ES-I3 (cell line): Measurements from ENCODE around the gene JAZF1.

ENCODE experiments used
- H3K36me3 ChIP-seq: 2 replicates; pipeline ENCODE4 v1.6.1; 2013; ENCODE audit warnings: mild to moderate bottlenecking, low read length, control low read depth, moderate library complexity; ENCODE audit not compliant: insufficient read depth
- H3K4me1 ChIP-seq: 2 replicates; pipeline ENCODE4 v1.6.1; 2013; ENCODE audit warnings: mild to moderate bottlenecking, control low read depth, low read length; ENCODE audit not compliant: insufficient read depth
- H3K9ac ChIP-seq: 2 replicates; pipeline ENCODE4 v1.6.1; 2013; ENCODE audit warnings: low read depth, mild to moderate bottlenecking, low read length, moderate library complexity
- H3K9me3 ChIP-seq: 2 replicates; pipeline ENCODE4 v1.6.1; 2013; ENCODE audit warnings: mild to moderate bottlenecking, low read length, moderate library complexity; ENCODE audit not compliant: control insufficient read depth, insufficient read depth

Gene JAZF1

DNA sequence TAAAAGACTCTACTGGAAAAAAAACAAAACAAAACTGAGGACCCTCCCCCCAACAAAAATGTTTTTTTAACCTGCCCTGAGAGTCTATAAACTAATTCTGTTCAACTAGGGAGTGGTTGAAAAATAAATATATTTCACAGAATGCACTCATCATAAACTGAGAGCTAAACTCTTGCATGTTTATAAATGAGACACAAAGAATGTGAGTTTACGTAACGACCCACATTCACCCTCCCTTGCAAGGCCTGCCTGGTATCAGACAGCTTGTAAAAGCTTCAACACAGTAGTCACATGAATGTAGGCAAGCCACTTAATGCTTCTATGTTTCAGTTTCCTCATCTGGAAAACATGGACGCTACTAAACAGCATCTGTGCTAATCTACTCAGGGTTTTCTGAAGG lies 50.3 kb downstream of the JAZF1 start:
- no peaks in the 10 kb centered on the region for H3K36me3 ChIP-seq
- H3K9me3 ChIP-seq, result no peaks in the 10 kb centered on the region
- H3K9ac ChIP-seq, result no peak overlapping the region
- peaks cover 21% of the 10 kb centered on the region for H3K4me1 ChIP-seq

DNA sequence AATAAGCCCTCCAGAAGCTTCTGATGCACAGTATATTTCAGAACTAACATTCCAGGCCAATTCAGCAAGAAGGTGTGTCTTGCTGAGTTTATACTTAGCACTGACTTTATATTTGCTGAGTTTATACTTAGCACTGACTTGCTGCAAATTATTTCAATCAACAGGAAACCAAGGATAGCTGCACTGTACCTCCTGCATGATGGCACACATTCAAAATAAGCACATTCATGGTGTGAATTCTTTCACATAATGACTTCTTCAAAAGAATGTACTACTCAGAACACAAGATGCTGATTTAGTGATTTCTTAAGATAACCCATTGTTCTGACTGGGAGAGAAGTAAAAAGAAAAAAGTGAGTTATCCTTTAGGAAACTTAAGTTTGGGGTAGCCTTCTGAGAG lies 52.0 kb downstream of the JAZF1 start:
- H3K4me1 ChIP-seq, result peaks cover 30% of the 10 kb centered on the region
- H3K9me3 ChIP-seq, result no peaks in the 10 kb centered on the region
- H3K9ac ChIP-seq, result no peak overlapping the region
- H3K36me3 ChIP-seq, result no peaks in the 10 kb centered on the region

DNA sequence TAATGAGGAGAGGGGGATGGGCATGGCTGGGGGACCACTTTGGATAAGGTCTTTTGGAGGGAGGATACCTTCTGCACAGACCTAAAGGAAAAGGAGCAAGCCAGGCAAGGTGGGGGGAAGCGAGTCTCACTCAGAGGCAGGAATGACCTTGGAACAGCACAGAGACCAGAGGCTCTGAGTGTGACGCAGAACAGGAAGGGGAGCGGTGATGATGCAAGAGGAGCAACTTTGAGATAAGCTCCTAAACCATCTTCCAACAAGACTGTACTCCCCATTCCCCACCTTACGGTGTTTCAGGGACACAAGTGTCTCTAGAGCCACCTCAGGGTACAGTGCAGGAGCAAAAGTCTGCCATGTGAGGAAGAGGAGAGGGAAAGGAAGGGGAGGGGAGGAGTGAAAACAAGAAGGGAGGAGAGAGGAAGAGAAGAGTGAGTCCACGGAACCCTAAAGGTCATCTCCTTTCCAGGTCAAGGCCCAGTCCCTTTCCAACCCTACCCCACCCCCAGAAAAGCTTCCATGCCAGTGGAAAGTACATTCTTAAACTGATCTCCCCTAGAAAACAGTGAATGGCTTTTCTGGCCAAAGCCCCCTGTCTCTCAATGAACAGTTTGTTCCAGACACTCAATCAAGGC lies 54.1 kb downstream of the JAZF1 start:
- no peaks in the 10 kb centered on the region for H3K9me3 ChIP-seq
- H3K9ac ChIP-seq, result no peak overlapping the region
- no peaks in the 10 kb centered on the region for H3K36me3 ChIP-seq
- H3K4me1 ChIP-seq, result peaks cover 24% of the 10 kb centered on the region

DNA sequence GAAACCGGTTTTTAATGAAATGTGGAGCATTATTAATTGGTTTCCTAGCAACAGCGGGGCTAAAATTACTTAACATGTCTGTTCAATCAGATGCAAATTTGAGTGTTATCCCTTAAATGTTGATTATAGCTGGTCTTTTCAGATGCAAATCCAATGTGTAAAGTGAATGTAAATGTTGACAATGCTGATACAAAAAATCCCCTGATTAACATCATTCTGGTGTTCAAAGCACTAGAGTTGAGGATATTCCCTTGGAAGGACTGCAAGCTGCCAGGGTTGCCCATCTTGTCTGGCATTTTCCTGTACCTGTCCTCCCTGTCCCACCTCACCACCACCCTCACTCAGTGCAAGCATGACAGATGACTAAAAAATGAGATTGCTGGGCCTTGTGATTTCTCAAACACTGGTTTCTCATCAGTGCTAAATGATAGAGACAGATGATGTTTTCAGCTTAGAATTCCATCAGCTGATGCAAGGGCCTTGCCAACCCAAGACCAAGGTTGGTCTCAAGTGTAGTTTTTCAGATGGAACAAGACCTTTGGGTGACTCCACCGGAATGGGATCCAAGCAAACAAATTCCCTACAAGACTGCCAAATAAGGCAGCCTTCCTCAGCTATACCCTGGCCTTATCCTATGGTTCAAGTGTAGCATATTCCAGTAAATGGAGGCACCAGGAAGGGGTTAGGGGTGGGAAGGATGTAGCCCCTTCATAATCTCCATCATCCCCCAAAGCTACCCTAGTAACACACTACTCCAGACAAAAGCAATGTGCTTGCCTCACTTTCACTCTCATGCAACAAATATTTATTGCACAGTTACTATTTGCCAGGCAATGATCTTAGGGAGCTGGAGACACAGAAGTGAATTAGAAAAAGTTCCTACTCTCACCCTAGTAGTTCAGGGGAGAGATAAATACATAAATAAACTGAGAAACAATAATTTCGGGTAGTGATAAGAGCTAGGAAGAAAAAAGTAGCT lies 54.9 kb downstream of the JAZF1 start:
- H3K4me1 ChIP-seq, result peaks cover 24% of the 10 kb centered on the region
- H3K36me3 ChIP-seq, result no peaks in the 10 kb centered on the region
- no peaks in the 10 kb centered on the region for H3K9me3 ChIP-seq
- no peak overlapping the region for H3K9ac ChIP-seq

DNA sequence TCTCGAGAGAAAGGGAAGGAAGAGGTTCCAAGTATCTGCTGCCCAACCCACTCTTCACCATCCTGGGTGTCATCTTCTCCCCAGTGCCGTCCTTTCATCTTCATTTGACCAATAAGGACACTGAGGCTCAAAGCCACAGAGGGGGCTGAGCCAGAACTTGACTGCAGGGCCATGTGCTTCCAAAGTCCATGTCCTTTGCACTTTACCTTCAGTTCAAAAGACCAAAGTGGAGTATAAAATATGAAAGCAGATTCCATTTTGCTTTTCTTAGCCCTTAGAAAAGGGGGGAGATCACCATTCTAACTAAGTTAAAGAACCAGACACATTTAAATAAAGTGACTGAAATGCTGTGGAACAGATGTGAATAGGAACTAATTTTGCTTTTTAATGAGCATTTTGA lies 56.2 kb downstream of the JAZF1 start:
- Histone ChIP-seq H3K9ac (no peak overlapping the region), H3K4me1 (peaks cover 24% of the 10 kb centered on the region), H3K36me3 (no peaks in the 10 kb centered on the region), H3K9me3 (no peaks in the 10 kb centered on the region)

DNA sequence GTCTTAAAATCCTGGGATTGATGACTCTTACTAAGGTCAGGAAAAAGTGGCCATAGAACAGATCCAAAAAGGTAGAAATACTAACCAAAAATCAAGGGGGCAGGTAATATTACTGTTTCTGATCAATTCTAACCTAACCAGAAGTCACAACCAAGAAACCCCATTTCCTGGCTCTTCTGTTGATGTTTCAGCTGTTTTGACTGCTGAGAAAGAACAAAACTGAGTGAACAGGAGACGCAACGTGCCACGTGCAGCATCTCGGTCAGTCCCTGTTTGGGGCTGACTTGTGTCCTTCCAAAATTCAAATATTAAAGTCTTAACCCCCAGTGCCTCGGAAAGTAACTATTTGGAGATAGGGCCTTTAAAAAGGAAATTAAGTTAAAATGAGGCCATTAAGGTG lies 56.8 kb downstream of the JAZF1 start:
- H3K4me1 ChIP-seq, result peaks cover 24% of the 10 kb centered on the region
- H3K9ac ChIP-seq, result no peak overlapping the region
- no peaks in the 10 kb centered on the region for H3K9me3 ChIP-seq
- H3K36me3 ChIP-seq, result no peaks in the 10 kb centered on the region

DNA sequence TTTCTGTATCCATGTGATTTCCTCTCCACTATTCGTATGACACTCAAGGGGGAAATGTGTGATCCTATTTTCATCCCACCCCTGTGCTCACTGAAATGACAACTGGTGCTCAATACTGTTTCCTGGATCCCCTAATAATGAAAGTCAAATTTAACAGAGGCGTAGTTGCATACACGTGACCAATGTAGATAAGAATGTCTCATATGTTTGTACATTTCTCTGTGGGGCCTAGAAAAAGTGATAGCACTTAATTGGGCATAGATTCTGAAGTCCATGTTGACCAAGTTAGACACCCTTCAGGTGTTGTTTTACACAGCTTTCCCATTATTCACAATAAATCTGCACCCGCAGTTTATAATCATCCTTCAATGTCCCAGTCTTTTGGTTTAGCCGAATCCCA lies 59.1 kb downstream of the JAZF1 start:
- no peaks in the 10 kb centered on the region for H3K9me3 ChIP-seq
- H3K4me1 ChIP-seq, result peaks cover 21% of the 10 kb centered on the region
- H3K9ac ChIP-seq, result no peak overlapping the region
- no peaks in the 10 kb centered on the region for H3K36me3 ChIP-seq

DNA sequence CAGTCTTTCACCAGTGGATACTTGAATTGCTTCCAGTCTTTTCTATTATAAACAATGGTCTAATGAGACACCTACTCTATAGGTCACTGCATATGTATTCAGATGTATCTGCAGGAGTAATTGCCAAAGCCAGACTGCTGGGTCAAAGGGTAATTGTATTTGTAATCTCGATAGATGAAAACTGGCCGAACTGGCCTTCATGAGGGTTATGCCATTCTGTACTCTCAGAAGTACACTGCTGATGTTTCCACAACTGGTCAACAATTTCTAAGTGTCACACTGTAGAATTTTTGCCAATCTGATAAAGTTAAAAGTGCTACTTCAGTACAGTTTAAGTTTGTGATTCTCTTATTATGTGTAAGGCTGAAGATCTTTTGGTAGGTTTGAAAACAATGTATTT lies 64.6 kb downstream of the JAZF1 start:
- H3K36me3 ChIP-seq, result no peaks in the 10 kb centered on the region
- no peaks in the 10 kb centered on the region for H3K4me1 ChIP-seq
- no peaks in the 10 kb centered on the region for H3K9me3 ChIP-seq
- H3K9ac ChIP-seq, result no peak overlapping the region

DNA sequence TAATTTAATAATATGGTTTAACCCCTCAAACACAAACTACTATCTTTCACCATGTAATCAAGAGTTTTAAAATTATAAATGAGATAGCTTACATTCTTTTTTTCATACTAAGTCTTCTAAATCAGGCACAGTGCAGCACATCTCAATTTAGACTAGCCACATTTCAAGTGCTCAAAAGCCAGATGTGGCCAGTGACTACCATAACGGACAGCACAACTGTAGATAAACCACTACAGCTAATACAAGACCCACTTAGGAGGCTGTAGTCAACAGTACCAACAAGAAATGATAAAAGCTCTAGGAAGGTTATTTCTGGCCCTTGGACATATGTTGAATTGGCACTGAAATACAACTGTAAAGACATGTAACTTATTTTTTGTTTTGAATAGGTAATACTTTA lies 65.3 kb downstream of the JAZF1 start:
- Histone ChIP-seq H3K9ac (no peak overlapping the region), H3K9me3 (no peaks in the 10 kb centered on the region), H3K36me3 (no peaks in the 10 kb centered on the region), H3K4me1 (no peaks in the 10 kb centered on the region)

DNA sequence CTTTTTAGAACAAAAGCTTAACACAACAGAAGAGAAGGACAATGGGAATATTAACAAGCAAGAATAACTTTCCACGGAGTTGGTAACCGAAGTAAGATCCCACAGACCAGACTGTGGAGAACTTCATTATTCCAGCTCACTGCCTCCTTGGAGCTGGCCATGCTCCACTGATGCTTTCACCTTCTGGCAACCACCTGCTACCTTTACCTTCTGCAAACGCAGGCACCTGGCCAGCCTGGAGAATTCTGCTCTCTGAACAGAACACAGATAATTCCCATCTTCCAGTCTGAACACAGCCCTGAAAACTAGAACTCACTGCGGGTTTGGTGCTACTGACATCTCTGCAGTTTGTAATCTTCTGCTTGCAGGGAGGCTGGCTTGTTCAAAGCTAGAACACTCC lies 66.5 kb downstream of the JAZF1 start:
- Histone ChIP-seq H3K9me3 (no peaks in the 10 kb centered on the region), H3K36me3 (no peaks in the 10 kb centered on the region), H3K9ac (no peak overlapping the region), H3K4me1 (no peaks in the 10 kb centered on the region)

DNA sequence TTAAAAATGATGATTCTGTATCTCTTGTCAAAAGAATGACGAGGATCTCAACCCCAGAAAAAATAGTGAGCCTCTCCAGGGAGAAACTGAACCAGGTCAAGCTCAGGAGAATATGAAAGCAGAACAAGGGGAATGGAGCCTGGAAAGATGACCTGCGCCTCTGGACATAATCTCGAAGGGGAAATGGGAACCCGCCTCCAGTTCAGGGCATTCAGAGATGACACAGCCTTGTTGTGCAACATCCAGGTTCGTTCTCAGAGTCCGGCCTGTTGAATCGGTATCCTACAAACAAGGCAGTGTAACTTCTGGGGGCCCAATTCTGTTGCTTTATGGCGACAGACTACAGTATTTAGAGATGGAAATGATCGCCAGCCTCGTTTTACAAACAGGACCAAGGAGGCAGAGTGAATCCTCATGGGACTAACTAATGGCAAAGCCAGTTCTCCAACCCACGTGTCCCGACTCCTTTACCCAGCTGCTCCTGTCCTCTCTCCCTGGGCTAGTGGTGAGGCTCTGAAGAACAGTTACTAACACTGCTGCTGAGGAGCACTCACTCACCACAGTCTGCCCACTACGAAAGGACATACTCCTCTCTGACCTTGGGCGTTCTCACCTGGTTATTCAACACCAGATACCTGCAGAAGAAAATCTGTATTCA lies 67.6 kb downstream of the JAZF1 start:
- Histone ChIP-seq H3K9ac (no peak overlapping the region), H3K9me3 (no peaks in the 10 kb centered on the region), H3K36me3 (no peaks in the 10 kb centered on the region), H3K4me1 (no peaks in the 10 kb centered on the region)

DNA sequence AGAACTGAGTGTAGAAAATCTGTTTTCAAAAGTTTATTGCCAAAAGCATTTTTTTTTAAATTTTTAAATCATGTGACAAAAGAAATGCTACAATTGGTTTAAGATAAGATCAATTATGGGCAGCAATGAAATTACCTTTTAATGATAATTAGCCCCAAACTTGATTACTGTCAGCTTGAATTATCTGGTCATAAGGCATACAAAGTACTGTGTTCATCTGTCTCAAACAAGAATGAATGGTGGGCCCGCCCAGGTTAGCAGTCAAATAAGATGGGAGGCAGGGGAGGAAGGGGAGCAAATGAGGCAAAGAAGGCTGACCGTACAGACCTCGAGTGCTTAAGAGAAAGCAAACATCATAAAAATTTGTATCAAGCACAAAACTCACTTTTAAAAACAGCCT lies 68.1 kb downstream of the JAZF1 start:
- no peak overlapping the region for H3K9ac ChIP-seq
- H3K36me3 ChIP-seq, result no peaks in the 10 kb centered on the region
- H3K9me3 ChIP-seq, result no peaks in the 10 kb centered on the region
- no peaks in the 10 kb centered on the region for H3K4me1 ChIP-seq

DNA sequence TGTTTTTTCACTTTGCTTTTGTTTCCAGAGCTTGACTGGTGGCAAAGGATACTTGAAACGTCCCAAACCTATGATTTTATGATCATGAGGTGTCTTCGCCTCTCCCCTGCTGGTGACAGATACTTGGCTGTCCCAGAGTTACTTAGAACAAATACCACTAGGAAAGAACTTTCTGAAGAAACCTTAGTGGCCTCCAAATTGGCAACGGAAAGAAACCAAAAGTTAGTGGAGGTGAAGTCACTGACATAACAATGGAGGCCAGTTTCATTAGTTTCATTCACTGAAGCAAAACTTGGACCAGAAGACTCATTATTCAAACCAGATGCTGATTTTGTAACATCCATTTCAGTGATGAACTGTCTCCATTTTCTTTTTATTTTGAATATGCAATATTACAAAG lies 68.6 kb downstream of the JAZF1 start:
- no peaks in the 10 kb centered on the region for H3K4me1 ChIP-seq
- H3K9ac ChIP-seq, result no peak overlapping the region
- no peaks in the 10 kb centered on the region for H3K36me3 ChIP-seq
- H3K9me3 ChIP-seq, result no peaks in the 10 kb centered on the region

DNA sequence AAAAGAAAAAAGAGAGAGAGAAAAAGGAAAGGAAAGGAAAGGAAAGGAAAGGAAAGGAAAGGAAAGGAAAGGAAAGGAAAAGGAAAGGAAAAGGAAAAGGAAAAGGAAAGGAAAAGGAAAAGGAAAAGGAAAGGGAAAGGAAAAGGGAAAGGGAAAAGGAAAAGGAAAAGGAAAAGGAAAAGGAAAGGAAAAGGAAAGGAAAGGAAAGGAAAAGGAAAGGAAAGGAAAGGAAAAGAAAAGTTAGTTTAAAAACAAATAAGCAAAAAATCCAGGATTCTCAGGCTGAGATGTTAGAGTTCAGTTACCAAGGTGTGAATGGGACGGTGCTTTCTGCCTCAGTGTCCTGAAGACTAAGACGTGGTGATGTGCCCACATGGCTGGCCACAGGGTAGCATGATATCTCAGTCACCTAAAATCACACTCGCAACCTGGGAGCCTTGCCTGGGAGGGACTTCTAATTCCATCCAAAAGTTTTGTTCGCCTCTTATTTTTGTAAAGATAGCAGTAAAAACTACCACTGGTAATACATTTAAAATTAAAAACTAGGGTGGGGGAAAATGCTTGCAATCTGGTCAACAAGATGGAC lies 70.1 kb downstream of the JAZF1 start:
- Histone ChIP-seq H3K9ac (no peak overlapping the region), H3K9me3 (no peaks in the 10 kb centered on the region), H3K4me1 (peaks cover 12% of the 10 kb centered on the region), H3K36me3 (no peaks in the 10 kb centered on the region)
